NOMO-1 treated with dmso at 0.1 percent for 144 hours (cell line): Measurements from ENCODE around the gene OPA3.
"Not testable (repeated sequence)": the region's sequence is repeated elsewhere in the genome, so short reads cannot be mapped to it uniquely, and the experiment has no call there.

ENCODE experiments used
- DNase-seq: peaks from one replicate; lab custom pipeline; 2025; ENCODE audit not compliant: unreplicated experiment; lab: John Stamatoyannopoulos, UW

The OPA3 gene

GRCh38 chr19:45523642-45524256 is 60.9 kb downstream of the OPA3 start:
- peak; percentile 92 for DNase-seq

GRCh38 chr19:45522010-45522941 is 62.3 kb downstream of the OPA3 start:
- DNase-seq: no peak

- DNase-seq: no peak
These were observed 66.2 kb downstream of the OPA3 start for GRCh38 chr19:45518469-45518826.

- DNase-seq: no peak
These were observed 66.7 kb downstream of the OPA3 start for GRCh38 chr19:45517641-45518468.

GRCh38 chr19:45517238-45517637 is 67.4 kb downstream of the OPA3 start:
- DNase-seq: no peak

- DNase-seq: no peak
These were observed 68.7 kb downstream of the OPA3 start for GRCh38 chr19:45515807-45516401.

GRCh38 chr19:45515081-45515624 is 69.4 kb downstream of the OPA3 start:
- peak; percentile 80 for DNase-seq

- DNase-seq: no peak
These were observed 70.1 kb downstream of the OPA3 start for GRCh38 chr19:45514376-45515051.

- DNase-seq: no peak
These were observed 71.6 kb downstream of the OPA3 start for GRCh38 chr19:45512881-45513483.

GRCh38 chr19:45511074-45511473 is 73.5 kb downstream of the OPA3 start:
- no peak for DNase-seq

GRCh38 chr19:45510352-45510751 is 74.2 kb downstream of the OPA3 start:
- DNase-seq: not testable (repeated sequence)

- DNase-seq: no peak
These were observed 74.9 kb downstream of the OPA3 start for GRCh38 chr19:45509692-45510015.

GRCh38 chr19:45508861-45509691 is 75.5 kb downstream of the OPA3 start:
- peak; percentile 22 for DNase-seq

- DNase-seq: no peak
These were observed 76.2 kb downstream of the OPA3 start for GRCh38 chr19:45508417-45508860.

- no peak for DNase-seq
These were observed 76.7 kb downstream of the OPA3 start for GRCh38 chr19:45507872-45508416.

- peak; percentile 90 for DNase-seq
These were observed 77.4 kb downstream of the OPA3 start, which contains the start of gene VASP for GRCh38 chr19:45506989-45507871. Gene VASP (plus strand): TSS chr19:45507479. CDS start chr19:45507772, 293 bp downstream.

- peak; percentile 93 for DNase-seq
These were observed 78.2 kb downstream of the OPA3 start for GRCh38 chr19:45506246-45506988.
